8988T (cell line): ENCODE results near the gene FPGS.
"Not testable (repeated sequence)": the region's sequence is repeated elsewhere in the genome, so short reads cannot be mapped to it uniquely, and the experiment has no call there.

Source experiments
- DNase-seq: peaks from one replicate; pipeline ENCODE4 v3.0.0; 2011

The FPGS gene

DNA sequence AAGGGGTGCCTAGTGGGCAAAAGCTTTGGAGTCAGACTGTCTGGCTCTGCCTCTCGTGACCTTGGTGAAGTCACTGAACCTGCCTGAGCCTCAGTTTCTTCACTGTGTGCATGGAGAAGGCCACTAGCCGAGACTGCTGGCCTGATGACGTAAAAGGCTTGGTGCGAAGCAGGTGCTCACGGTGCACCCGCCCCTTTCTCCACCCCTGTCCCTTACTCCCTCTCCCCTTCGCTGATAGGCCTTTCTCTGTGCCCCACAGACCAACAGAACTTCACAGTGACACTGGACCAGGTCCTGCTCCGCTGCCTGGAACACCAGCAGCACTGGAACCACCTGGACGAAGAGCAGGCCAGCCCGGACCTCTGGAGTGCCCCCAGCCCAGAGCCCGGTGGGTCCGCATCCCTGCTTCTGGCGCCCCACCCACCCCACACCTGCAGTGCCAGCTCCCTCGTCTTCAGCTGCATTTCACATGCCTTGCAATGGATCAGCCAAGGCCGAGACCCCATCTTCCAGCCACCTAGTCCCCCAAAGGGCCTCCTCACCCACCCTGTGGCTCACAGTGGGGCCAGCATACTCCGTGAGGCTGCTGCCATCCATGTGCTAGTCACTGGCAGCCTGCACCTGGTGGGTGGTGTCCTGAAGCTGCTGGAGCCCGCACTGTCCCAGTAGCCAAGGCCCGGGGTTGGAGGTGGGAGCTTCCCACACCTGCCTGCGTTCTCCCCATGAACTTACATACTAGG lies 10.4 kb downstream of the FPGS start:
- DNase-seq = no peak

DNA sequence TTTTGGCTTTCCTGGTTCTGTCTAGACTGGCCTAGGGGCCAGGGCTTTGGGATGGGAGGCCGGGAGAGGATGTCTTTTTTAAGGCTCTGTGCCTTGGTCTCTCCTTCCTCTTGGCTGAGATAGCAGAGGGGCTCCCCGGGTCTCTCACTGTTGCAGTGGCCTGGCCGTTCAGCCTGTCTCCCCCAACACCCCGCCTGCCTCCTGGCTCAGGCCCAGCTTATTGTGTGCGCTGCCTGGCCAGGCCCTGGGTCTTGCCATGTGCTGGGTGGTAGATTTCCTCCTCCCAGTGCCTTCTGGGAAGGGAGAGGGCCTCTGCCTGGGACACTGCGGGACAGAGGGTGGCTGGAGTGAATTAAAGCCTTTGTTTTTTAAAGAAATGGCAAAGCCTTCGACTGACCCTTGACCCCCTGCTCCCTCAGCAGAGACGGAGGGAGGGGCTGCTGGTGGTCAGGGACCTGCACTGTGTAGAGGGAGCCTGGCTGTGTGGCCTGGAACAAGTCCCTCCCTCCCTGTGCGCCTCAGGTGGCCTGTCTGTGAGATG lies 11.1 kb downstream of the FPGS start:
- no peak for DNase-seq

DNA sequence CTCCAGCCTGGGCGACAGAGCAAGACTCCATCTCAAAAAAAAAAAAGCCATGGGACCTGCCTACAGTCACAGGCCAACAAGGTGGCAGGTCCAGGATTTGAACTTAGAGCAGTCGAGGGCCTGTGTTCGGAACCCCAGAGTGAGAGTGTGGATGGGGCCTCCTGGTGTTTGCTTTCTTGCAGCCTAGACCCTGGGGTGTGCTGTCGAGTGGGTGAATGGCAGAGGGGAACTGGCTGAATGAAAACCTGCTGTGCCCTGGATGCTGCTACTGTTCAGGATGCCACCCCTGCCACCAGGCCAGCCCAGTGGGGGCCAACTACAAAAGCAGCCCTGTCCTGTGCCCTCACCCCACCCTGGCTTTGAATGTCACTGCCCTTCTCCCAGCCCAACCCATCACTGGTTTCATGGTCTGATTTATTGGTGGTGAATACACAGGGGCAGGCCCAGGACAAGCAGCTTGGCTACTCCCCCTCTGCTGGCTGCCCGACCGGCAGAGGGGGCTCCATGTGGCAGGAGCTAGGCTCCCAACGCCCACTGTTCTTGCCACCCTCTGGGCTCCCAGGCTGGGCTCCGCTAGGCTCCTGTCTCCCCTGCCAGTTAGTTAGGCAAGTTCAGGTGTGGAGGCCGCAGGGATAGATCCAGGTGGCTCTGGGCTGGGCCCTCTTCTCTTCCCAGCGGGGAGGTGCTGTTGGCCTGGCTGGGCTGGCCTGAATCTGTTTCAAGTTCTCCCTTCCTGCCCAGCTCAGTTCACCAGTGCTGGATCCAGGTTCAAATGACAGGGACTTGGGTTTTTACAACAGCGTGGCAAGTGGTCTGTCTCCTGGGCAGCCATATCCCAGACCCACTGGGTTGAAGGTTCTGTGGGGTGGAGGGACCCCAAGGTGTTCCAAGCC lies 12.2 kb downstream of the FPGS start:
- no peak for DNase-seq

DNA sequence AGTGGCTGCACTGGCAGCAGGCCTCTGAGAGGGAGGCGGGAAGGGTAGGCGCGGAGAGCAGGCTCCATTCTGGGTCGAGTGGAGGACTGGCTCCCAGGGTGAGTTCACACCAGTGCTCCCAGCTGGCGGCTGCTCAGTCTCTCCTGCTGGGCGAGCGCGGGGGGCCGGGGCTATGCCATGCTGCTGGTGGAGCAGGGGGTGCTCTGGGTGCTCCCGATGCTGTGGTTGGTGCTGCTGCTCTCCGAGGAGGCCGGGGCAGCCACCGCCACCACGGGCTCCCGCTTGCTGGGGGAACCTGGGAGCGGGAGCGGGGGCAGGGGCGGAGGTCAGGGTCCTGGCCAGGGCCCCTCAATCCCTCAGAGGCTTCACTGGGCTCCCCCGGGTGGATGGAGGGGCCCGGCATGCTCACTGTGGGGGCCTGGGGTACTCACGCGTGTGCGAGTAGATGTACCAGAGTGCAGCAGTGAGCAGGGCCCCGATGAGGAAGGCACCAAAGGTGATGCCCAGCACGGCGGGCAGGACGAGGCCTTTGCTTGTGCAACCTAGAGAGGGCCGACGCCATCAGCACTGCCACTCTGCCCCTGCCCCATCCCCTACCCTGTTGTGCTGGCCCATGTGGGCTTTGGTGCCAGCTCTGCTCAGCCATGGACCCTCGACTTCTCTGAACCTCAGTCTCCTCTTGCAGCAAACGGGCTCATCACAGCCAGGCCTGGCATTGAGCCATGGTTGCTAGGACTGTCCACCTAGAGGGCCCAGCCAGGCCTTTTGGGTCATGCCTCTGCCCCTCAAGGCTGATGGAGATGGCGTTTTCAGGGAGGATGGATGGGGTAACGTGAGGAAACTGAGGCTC lies 13.1 kb downstream of the FPGS start:
- DNase-seq = no peak

DNA sequence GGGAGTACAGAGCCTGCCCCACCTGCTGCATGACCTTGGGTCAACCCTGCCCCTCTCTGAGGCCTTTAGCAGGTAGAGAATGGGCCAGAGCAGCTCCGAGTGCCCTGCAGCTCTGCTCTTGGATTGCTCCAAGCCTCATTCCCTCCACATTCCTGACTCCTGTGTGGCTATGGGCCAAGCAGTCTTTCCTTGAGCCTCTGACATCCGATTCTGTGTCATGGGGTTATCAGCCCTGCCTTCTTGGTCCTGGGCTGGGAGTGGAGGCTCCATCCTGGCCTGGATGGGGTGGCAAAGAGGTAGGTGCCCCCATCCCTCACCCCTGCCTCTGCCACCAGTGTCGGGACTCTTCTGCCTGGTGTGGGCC lies 13.7 kb downstream of the FPGS start:
- no peak for DNase-seq

DNA sequence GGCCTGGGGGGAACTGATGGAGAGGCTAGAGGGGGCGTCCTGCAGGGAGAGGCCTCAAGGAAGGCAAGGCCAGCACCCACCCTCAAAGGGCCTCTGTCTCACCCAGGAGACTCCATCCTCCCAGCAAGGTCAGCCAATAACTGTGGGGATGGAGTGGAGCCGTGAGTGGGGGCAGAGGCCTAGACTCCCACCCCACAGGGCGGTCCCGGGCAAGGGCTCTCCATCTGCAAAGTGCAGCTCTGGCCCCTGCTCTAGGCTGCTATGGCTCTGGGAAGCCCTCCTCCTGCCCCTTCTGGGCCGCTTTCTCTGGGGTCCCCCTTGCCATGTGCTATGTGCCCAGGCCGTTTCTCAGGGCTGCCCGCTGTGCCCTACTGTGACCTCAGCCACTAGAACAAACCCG lies 14.0 kb downstream of the FPGS start:
- DNase-seq = no peak

DNA sequence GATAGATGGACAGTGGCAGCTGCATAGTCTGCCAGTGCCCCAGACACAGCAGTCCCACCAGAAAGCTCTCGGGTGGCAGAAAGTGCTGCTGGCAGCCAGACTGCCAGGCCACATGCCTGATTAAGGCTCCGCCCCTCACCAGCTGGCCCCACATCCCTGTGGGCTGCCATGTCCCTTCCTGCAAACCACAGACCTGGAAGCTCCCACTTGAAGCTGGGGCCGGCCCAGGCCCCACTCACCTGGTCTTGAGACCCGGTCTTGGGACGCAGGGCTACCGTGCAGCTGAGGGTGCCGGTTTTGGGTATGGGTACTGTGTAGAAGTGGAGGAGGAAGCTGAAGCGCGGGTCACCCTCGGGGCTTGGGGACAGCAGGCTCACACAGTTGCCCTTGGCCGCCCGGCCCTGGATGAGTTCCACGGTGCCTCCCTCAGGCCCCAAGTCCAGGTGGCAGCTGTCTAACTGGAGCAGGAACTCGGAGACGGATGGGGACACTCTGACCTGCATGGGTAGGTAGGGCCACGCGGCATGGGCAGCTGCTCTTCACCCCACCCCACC lies 15.3 kb downstream of the FPGS start:
- DNase-seq = no peak

DNA sequence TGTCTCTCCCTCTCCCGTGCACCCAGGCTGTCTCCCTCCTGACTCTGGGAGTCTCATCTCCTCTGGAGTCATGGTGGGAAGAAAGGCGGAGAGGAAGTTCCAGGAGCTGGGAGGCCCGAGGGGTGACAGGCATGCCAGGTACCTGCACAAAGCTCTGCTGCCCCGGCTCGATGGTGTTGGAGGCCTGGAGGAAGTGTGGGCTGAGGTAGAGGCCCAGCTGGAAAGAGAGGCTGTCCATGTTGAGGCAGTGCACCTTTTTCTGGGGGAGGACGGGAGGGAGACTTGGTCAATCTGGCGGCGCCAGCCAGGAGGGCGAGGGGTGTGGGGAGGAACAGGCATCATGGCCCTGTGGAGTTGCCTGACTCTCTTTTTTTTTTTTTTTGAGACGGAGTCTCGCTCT lies 15.9 kb downstream of the FPGS start:
- DNase-seq = no peak

DNA sequence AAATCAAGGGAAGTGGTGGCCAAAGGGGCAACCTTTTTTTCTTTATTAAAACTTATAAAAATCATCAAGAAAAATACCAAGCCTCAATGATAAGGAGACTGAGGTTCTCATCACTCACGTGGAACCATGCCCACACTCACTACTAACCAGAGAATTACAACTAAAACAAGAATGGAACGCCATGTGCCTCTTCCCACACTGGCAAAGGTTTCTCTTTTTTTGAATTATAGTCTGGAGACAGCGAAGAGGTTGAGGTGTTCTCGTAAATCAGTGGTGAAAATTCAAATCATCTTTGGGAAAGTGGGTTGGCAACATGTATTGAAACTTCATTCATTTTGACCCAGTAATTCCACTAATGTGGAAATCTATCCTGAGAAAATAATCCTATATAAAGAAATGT lies 19.4 kb downstream of the FPGS start:
- no peak for DNase-seq

DNA sequence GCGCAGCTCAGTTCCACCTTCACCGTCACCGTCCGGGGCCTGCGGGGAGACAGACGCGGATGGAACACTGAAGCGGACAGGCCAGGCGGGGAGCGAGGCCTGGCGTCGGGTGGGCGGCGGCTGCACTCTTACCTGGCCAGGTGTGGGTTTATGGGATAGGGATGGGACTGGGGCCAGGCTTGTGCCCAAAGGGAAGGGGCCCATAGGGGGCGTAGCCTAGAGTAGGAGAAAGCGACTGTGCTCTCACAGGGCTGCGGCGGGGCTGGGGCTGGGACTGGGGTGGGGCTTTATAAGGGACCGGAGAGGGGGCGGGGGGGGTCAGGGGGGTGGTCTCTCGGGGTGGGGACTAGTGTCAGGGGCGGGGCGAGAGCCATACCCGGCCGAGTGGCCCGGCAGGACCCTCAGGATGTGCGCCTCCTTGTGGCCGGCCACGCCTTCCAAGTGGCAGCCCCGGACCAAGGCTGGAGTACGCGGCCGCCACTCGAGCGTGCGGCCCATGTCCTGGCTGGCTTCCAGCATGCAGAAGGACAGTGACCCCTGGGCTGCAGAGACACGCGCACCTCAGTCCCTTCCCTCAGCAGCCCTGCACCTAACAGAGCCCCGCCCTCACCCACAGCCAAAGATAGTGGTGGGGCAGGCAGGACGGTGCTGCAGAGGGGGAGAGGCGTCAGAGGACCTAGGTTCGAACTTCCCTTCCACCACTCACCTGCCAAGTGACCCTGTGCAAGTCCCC lies 22.8 kb downstream of the FPGS start:
- DNase-seq = peak; percentile 89

DNA sequence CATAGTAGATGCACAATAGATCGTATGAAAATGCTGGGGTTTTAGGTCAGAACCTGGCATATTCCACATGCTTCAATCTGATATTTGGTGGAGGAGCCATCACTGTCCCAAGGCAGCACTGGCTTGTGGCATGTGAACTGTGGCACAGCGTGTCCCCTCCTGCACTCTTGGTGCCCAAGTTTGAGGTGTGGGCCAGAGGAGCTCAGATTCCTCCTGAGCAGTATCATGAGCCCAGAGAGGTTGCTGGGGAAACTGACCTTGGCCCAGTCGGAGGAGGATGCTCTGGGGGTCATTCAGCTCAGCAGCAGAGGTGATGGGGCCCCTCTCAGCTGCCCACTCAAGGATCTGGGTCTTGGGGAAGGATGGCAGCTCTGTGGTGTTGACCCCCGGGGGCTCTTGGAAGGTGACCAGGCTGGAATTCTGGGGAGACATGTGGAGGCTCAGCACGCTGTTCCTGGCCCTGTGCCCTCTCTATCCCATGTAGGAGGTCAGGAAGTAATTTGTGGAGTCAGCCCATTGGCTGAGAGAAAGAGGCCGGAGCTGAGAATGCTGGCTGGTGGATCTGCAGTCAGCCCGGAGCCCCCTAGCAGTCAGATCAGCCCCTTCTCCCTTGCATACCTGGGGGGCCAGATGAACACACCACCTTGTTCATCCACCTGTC lies 23.7 kb downstream of the FPGS start:
- DNase-seq = no peak

DNA sequence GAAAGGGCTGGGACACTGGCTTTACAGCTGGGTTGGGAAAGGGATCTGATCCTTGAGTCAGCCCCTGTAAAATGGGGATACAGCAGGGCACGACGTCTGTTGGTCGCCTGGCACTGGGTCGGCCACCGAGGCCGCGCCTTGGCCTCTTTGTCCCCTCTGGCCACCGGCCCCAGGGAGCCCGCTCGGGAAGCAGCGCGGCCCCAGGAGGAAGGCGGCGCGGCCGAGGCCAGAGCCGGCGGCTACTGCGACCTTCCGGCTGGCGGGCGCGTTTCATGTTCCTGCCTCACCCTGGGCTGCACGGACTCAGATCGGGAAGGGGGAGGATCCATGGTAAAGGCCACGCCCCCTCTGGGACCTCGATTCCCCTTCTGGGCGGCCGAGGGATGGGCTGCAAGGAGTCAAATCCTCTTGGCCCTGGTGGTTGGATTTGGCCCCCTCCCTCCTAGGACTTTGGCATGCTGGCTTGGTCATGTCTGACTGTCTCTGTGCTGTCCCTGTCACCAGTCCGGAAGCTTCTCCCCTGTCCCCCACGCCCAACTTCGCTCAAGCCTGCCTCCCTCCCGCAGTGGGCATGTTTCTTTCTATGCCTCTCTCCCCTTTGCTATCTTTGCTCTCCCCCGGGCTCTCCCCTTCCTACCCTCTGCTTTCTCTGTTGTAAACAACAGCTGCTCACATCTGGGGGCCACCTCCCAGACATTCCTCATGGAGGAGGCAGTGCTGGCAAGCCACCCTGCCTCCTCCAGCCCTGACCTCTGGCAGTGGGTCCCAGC lies 25.8 kb downstream of the FPGS start:
- DNase-seq = peak; percentile 73

DNA sequence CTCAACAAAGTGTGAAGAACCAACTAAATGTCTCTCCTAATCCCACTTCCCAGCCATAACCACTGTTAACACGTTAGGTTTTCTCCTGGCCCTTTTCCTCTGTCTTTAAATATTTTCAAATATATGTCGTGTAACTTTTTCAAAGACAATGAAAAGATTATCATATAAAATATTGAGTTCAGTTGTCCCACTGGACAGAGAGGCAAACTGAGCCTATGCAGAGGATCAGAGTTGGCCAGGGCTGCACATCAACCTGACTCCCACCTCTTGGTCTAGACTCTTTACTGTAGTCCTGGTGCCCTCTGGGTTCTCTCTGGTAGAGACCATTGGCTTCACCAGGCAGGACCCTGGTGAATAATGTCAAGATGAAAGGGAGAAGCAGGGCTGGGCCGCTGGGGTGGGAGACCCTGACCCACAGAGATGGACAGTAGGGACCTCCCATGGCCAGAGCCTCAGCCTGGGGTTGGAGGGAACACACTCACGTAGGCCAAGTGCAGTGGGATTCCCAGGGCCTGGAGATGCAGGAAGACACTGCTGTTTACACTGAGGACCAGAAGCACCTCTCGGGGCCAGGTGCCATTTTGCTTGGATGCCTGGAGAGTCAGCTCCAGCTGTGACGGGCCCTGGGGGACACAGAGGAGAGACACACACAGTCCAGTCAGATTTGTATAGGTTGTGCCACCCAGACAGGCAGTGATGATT lies 26.7 kb downstream of the FPGS start:
- no peak for DNase-seq

DNA sequence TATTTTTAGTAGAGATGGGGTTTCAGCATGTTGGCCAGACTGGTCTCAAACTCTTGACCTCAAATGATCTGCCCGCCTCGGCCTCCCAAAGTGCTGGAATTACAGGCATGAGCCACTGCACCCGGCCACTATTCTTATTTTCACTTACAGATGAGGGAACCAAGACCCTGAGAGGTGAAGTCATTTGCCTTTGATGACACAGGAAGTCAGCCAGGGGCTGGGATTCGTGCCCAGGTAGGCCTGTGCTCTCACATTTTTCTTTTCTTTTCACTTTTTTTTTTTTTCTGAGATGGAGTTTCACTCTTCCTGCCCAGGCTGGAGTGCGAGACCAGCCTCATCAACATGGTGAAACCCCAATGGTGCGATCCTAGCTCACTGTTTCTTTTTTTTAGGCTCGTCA lies 29.6 kb downstream of the FPGS start:
- DNase-seq = no peak

DNA sequence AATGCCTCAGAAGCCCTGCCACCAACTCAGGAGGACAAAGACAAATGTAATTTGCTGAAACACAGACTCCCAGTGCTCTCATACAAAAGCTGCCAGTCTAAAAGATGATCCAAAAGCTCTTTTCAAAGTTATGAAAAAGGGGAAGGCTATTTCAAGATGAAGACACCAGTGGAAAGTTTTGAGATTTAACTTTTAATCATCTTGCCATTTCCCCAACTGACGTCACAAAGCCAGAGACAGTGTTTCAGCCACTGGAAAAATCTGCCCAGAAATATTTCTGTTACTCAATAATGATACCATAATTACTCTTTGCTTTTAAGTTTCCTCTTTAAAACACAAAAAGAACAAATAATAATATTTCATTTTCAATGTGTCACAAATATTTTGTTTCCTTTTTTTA lies 30.9 kb downstream of the FPGS start:
- DNase-seq = no peak

DNA sequence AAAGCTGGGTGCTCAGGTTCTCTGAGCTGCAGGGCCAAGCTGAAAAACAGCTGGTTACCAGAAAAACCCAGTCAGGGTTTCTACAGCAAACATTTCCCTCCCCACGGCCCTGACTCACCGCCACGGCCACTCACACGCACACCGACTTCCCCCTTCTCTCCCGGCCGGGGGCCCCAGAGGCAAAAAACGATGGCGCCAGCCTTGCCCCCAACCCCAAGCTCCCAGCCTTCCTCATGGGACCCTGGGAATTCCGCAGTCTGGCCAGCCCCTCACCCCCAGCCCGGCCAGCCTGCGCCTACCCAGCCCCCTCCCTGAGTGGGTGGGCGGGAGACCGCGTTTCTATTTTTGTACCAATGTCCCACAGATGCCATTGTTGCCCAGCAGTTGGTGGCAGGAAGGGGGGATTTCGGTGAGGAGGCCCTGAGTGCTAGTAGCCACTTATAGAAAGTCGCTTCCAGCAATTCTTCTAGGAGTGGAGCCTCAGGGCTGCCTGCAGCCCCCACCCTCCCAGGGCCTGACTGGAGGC lies 33.4 kb downstream of the FPGS start:
- no peak for DNase-seq

DNA sequence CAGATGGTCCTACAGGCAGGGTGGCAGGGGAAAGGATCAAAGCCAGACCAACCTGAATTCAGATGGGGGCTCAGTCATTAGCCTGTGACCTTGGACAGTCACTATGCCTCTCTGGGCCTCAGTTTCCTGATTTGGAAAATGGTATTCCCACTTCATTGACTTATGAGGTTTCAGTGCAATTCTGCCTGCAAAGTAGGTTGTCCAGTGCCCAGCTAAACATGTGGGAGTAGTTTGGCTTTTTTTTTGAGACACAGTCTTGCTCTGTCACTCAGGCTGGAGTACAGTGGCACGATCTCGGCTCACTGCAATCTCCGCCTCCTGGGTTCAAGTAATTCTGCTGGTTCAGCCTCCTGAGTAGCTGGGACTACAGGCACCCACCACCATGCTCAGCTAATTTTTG lies 33.9 kb downstream of the FPGS start:
- not testable (repeated sequence) for DNase-seq

DNA sequence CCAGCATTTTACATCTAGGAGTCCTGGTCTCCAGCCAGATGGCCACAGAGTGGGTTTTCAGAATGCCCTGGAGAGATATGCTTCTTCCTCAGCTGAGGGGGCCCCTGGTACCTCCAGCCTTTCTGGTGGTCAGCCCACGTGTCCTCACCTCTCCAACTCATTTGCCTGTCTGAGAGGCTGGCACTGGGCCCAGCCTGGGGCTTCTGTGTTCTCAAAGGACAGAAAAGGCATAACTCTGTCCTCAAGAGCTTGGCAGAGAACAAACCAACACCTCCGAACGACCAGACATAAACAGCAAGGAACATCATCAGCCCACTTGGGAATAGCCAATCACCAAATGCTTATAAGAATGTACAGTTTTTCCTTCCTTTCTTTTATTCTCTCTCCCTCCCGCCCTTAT lies 34.7 kb downstream of the FPGS start:
- no peak for DNase-seq

DNA sequence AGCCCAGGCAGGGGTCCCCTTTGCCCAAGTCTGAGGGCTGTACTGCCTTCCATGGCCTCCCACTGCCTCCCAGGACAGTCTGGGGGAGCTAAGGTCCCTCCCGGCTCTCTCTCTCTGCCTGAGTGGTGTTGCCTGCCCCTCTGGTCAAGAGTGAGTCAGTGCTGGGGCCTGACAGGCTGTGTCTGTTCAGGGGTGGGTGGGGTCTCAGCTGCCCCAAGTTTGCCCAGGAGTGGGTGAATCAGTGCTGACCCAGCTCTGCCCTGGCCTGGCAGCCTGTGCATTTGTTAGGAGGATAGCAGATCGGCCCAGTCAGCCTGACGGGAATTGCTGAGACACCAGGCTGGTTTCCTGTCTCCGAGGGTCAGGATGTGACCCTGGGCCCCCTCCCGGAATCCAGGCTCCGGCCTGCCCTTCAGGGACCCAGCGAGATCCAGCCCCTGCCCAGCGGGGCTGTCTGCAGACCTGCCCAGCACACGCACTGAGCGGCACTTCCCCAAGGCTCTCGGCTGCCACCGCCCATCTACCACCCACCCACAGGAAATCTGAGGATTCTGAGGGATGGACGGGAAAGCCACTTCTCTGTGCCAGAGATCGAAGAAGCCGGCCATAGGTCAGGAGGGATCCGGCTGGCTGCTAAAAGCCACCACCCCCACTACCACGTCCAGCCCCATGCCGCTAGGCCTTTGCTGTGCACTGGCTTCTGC lies 35.8 kb downstream of the FPGS start:
- DNase-seq = no peak
